Measurements from ENCODE around the gene USE1.

The USE1 gene

GRCh38 chr19:17235300-17235970 is 20.3 kb downstream of the USE1 start:
- DNase-seq (ENCODE audit: low read depth) = no peak
- in situ Hi-C loops (cut with HindIII; ENCODE audit: low sequenced_read_pairs) = no loop called here
- H3K4me3 ChIP-seq (ENCODE audit: low read depth, low read length) = peak overlapping the region; percentile 36
- TF ChIP-seq CTCF (IDR thresholded peaks at IDR 0.05; ENCODE audit: low read depth, low read length, missing control alignments) = peak; percentile 42

GRCh38 chr19:17235971-17236777 is 21.0 kb downstream of the USE1 start:
- no peak for DNase-seq (ENCODE audit: low read depth)
- in situ Hi-C loops (cut with HindIII; ENCODE audit: low sequenced_read_pairs) = no loop called here
- H3K4me3 ChIP-seq (ENCODE audit: low read depth, low read length) = peak overlapping the region; percentile 36
- TF ChIP-seq CTCF (IDR thresholded peaks at IDR 0.05; ENCODE audit: low read depth, low read length, missing control alignments) = no peak

- no peak overlapping the region for H3K4me3 ChIP-seq (ENCODE audit: low read depth, low read length)
- no peak for DNase-seq (ENCODE audit: low read depth)
- no peak for TF ChIP-seq CTCF (IDR thresholded peaks at IDR 0.05; ENCODE audit: low read depth, low read length, missing control alignments)
- in situ Hi-C loops (cut with HindIII; ENCODE audit: low sequenced_read_pairs) = no loop called here
Observed at GRCh38 chr19:17236811-17237543, 21.8 kb downstream of the USE1 start.

- H3K4me3 ChIP-seq (ENCODE audit: low read depth, low read length) = no peak overlapping the region
- DNase-seq (ENCODE audit: low read depth) = no peak
- in situ Hi-C loops (cut with HindIII; ENCODE audit: low sequenced_read_pairs) = no loop called here
- TF ChIP-seq CTCF (IDR thresholded peaks at IDR 0.05; ENCODE audit: low read depth, low read length, missing control alignments) = no peak
Observed at GRCh38 chr19:17237747-17238706, 22.9 kb downstream of the USE1 start.

GRCh38 chr19:17240062-17240752 is 25.1 kb downstream of the USE1 start:
- in situ Hi-C loops (cut with HindIII; ENCODE audit: low sequenced_read_pairs) = loop anchor here (10.0 kb wide), 1 partner anchor 75 kb away; no protein-coding TSS in a partner anchor
- H3K4me3 ChIP-seq (ENCODE audit: low read depth, low read length) = no peak overlapping the region
- no peak for DNase-seq (ENCODE audit: low read depth)
- no peak for TF ChIP-seq CTCF (IDR thresholded peaks at IDR 0.05; ENCODE audit: low read depth, low read length, missing control alignments)

All from astrocyte of the cerebellum (primary cell).